Activated naive CD4-positive, alpha-beta T cell treated with anti-CD3 and anti-CD28 coated beads, Interleukin-2, amount 10 ng/mL, durations not matched to agents 7 days and 5 days (primary cell): ENCODE measurements around the gene MAGEA11.
"Not testable (repeated sequence)": the region's sequence is repeated elsewhere in the genome, so short reads cannot be mapped to it uniquely, and the experiment has no call there.

Experiments
- CTCF ChIA-PET: fragments of 350-600 bp; sonication (Branson Sonifier 250); formaldehyde crosslinking; loops from one replicate; lab custom pipeline; 2021; ENCODE audit warnings: antibody characterized with exemption; lab: Charles Lee
- DNase-seq: peaks from one replicate; pipeline ENCODE4 v3.0.0-alpha.2; 2020
- H3K27ac Mint-ChIP-seq: one replicate; pipeline ENCODE4 v1.8.0; 2021; ENCODE audit warnings: mild to moderate bottlenecking, moderate library complexity, mixed read lengths
- H3K27me3 Mint-ChIP-seq: one replicate; pipeline ENCODE4 v1.8.0; 2021; ENCODE audit warnings: mild to moderate bottlenecking, mixed read lengths
- H3K36me3 Mint-ChIP-seq: one replicate; pipeline ENCODE4 v1.8.0; 2021; ENCODE audit warnings: mixed read lengths
- H3K4me1 Mint-ChIP-seq: one replicate; pipeline ENCODE4 v1.8.0; 2021; ENCODE audit warnings: mixed read lengths
- H3K4me3 Mint-ChIP-seq: one replicate; pipeline ENCODE4 v1.8.0; 2021; ENCODE audit warnings: mild to moderate bottlenecking, moderate library complexity, mixed read lengths
- H3K9me3 Mint-ChIP-seq: one replicate; pipeline ENCODE4 v1.8.0; 2021; ENCODE audit warnings: mixed read lengths

MAGEA11 gene

GRCh38 chrX:149711545-149712236 lies at the start of gene MAGEA11:
Gene MAGEA11 (plus strand): TSS chrX:149712060. CDS start chrX:149713160, 1,100 bp downstream.
- H3K9me3 Mint-ChIP-seq: no peaks in the 10 kb centered on the region
- H3K4me3 Mint-ChIP-seq: no peak within 1 kb of the TSS
- no peaks in the 10 kb centered on the region for H3K36me3 Mint-ChIP-seq
- DNase-seq: no peak
- no peak within 1 kb of the TSS for H3K27ac Mint-ChIP-seq
- H3K27me3 Mint-ChIP-seq: no peaks in the 10 kb centered on the region
- CTCF ChIA-PET: no interaction called here
- H3K4me1 Mint-ChIP-seq: no peaks in the 10 kb centered on the region

GRCh38 chrX:149675088-149675487 lies 36.8 kb upstream of the MAGEA11 start:
- H3K4me3 Mint-ChIP-seq, CTCF ChIA-PET, H3K27ac Mint-ChIP-seq, H3K4me1 Mint-ChIP-seq, H3K36me3 Mint-ChIP-seq, H3K27me3 Mint-ChIP-seq, H3K9me3 Mint-ChIP-seq, DNase-seq: not testable (repeated sequence)

GRCh38 chrX:149675554-149675953 lies 36.3 kb upstream of the MAGEA11 start:
- H3K4me1 Mint-ChIP-seq, H3K27ac Mint-ChIP-seq, DNase-seq, CTCF ChIA-PET, H3K36me3 Mint-ChIP-seq, H3K4me3 Mint-ChIP-seq, H3K27me3 Mint-ChIP-seq, H3K9me3 Mint-ChIP-seq: not testable (repeated sequence)

GRCh38 chrX:149679164-149679678 lies 32.6 kb upstream of the MAGEA11 start:
- CTCF ChIA-PET, H3K4me1 Mint-ChIP-seq, H3K27ac Mint-ChIP-seq, H3K4me3 Mint-ChIP-seq, H3K36me3 Mint-ChIP-seq, H3K9me3 Mint-ChIP-seq, DNase-seq, H3K27me3 Mint-ChIP-seq: not testable (repeated sequence)

GRCh38 chrX:149681182-149681581 lies 30.7 kb upstream of the MAGEA11 start:
- H3K27me3 Mint-ChIP-seq: peaks cover 3% of the 10 kb centered on the region
- DNase-seq: no peak
- H3K27ac Mint-ChIP-seq: no peak overlapping the region
- no peak overlapping the region for H3K4me3 Mint-ChIP-seq
- CTCF ChIA-PET: no interaction called here
- H3K36me3 Mint-ChIP-seq: no peaks in the 10 kb centered on the region
- no peaks in the 10 kb centered on the region for H3K4me1 Mint-ChIP-seq
- no peaks in the 10 kb centered on the region for H3K9me3 Mint-ChIP-seq

- CTCF ChIA-PET: no interaction called here
- no peaks in the 10 kb centered on the region for H3K9me3 Mint-ChIP-seq
- no peak overlapping the region for H3K27ac Mint-ChIP-seq
- no peaks in the 10 kb centered on the region for H3K4me1 Mint-ChIP-seq
- DNase-seq: no peak
- peaks cover 4% of the 10 kb centered on the region for H3K27me3 Mint-ChIP-seq
- no peaks in the 10 kb centered on the region for H3K36me3 Mint-ChIP-seq
- no peak overlapping the region for H3K4me3 Mint-ChIP-seq
Measured at GRCh38 chrX:149682031-149682430, 29.8 kb upstream of the MAGEA11 start.

- CTCF ChIA-PET: no interaction called here
- Mint-ChIP-seq H3K36me3 (no peaks in the 10 kb centered on the region), H3K4me3 (no peak overlapping the region), H3K27me3 (peaks cover 4% of the 10 kb centered on the region), H3K9me3 (no peaks in the 10 kb centered on the region), H3K27ac (no peak overlapping the region), H3K4me1 (no peaks in the 10 kb centered on the region)
- no peak for DNase-seq
Measured at GRCh38 chrX:149682956-149683947, 28.6 kb upstream of the MAGEA11 start.

GRCh38 chrX:149683966-149684730 lies 27.7 kb upstream of the MAGEA11 start:
- Mint-ChIP-seq H3K4me1 (no peaks in the 10 kb centered on the region), H3K27me3 (peaks cover 4% of the 10 kb centered on the region), H3K36me3 (no peaks in the 10 kb centered on the region), H3K27ac (no peak overlapping the region), H3K4me3 (no peak overlapping the region), H3K9me3 (no peaks in the 10 kb centered on the region)
- no peak for DNase-seq
- CTCF ChIA-PET: no interaction called here

- peaks cover 4% of the 10 kb centered on the region for H3K27me3 Mint-ChIP-seq
- no peak overlapping the region for H3K4me3 Mint-ChIP-seq
- CTCF ChIA-PET: no interaction called here
- no peaks in the 10 kb centered on the region for H3K4me1 Mint-ChIP-seq
- H3K36me3 Mint-ChIP-seq: no peaks in the 10 kb centered on the region
- no peak overlapping the region for H3K27ac Mint-ChIP-seq
- H3K9me3 Mint-ChIP-seq: peaks cover 2% of the 10 kb centered on the region
- no peak for DNase-seq
Measured at GRCh38 chrX:149687991-149688390, 23.9 kb upstream of the MAGEA11 start.

- no peaks in the 10 kb centered on the region for H3K36me3 Mint-ChIP-seq
- H3K9me3 Mint-ChIP-seq: peaks cover 2% of the 10 kb centered on the region
- CTCF ChIA-PET: no interaction called here
- no peak for DNase-seq
- H3K4me1 Mint-ChIP-seq: no peaks in the 10 kb centered on the region
- no peak overlapping the region for H3K27ac Mint-ChIP-seq
- H3K4me3 Mint-ChIP-seq: no peak overlapping the region
- peaks cover 4% of the 10 kb centered on the region for H3K27me3 Mint-ChIP-seq
Measured at GRCh38 chrX:149688552-149688951, 23.3 kb upstream of the MAGEA11 start.

GRCh38 chrX:149691794-149692193 lies 20.1 kb upstream of the MAGEA11 start:
- CTCF ChIA-PET: no interaction called here
- no peak for DNase-seq

GRCh38 chrX:149692686-149693272 lies 19.1 kb upstream of the MAGEA11 start:
- CTCF ChIA-PET, H3K9me3 Mint-ChIP-seq, H3K27ac Mint-ChIP-seq, H3K36me3 Mint-ChIP-seq, H3K4me3 Mint-ChIP-seq, H3K27me3 Mint-ChIP-seq, DNase-seq, H3K4me1 Mint-ChIP-seq: not testable (repeated sequence)

More at GRCh38 chrX:149691794-149692193, 20.1 kb upstream of the MAGEA11 start:
- peaks cover 2% of the 10 kb centered on the region for H3K9me3 Mint-ChIP-seq
- H3K4me1 Mint-ChIP-seq: no peaks in the 10 kb centered on the region
- no peaks in the 10 kb centered on the region for H3K27me3 Mint-ChIP-seq
- H3K4me3 Mint-ChIP-seq: no peak overlapping the region
- no peak overlapping the region for H3K27ac Mint-ChIP-seq
- H3K36me3 Mint-ChIP-seq: no peaks in the 10 kb centered on the region

- H3K4me3 Mint-ChIP-seq: no peak overlapping the region
- no peaks in the 10 kb centered on the region for H3K4me1 Mint-ChIP-seq
- H3K27me3 Mint-ChIP-seq: no peaks in the 10 kb centered on the region
- H3K9me3 Mint-ChIP-seq: no peaks in the 10 kb centered on the region
- DNase-seq: no peak
- CTCF ChIA-PET: no interaction called here
- no peaks in the 10 kb centered on the region for H3K36me3 Mint-ChIP-seq
- H3K27ac Mint-ChIP-seq: no peak overlapping the region
Measured at GRCh38 chrX:149699761-149700160, 12.1 kb upstream of the MAGEA11 start.

GRCh38 chrX:149704664-149705063 lies 7.2 kb upstream of the MAGEA11 start:
- no peak for DNase-seq
- H3K4me3 Mint-ChIP-seq: no peak overlapping the region
- H3K4me1 Mint-ChIP-seq: no peaks in the 10 kb centered on the region
- H3K27me3 Mint-ChIP-seq: no peaks in the 10 kb centered on the region
- CTCF ChIA-PET: no interaction called here
- no peak overlapping the region for H3K27ac Mint-ChIP-seq
- H3K9me3 Mint-ChIP-seq: no peaks in the 10 kb centered on the region
- no peaks in the 10 kb centered on the region for H3K36me3 Mint-ChIP-seq
